B cell (primary cell): ENCODE data around the gene COL25A1. TPM values are rescaled to one million over a fixed set of nuclear protein-coding genes. Genes with fewer than 3 reads are reported as not detected.

Experiments
- ATAC-seq: fragments of 200-7000 bp; cut with Tn5 transposase; one replicate; pipeline ENCODE4 v1.10.0; 2021; ENCODE audit warnings: low read depth, mild to moderate bottlenecking, moderate number of reproducible peaks, moderate library complexity
- CTCF ChIA-PET: fragments of 350-600 bp; sonication (Branson Sonifier 250); formaldehyde crosslinking; loops from one replicate; lab custom pipeline; 2021; ENCODE audit warnings: antibody characterized with exemption, inconsistent platforms; lab: Charles Lee
- POLR2A ChIA-PET: fragments of 350-600 bp; sonication (Branson Sonifier 250); formaldehyde crosslinking; loops from one replicate; lab custom pipeline; 2021; ENCODE audit warnings: antibody characterized with exemption; lab: Charles Lee
- DNase-seq: peaks from one replicate; pipeline ENCODE4 v3.0.0; 2013
- H2AFZ ChIP-seq: 2 replicates; pipeline ENCODE4 v1.6.1; 2012; ENCODE audit warnings: mild to moderate bottlenecking, low read depth, low read length; ENCODE audit not compliant: insufficient read depth, poor library complexity, severe bottlenecking
- H3K27ac ChIP-seq, 2 donors: 1 replicate in 1 of 2; 2 replicates in 1 of 2; pipeline ENCODE4 v1.5.1; 2012 to 2013; ENCODE audit warnings: low read length in 2 of 2, mild to moderate bottlenecking in 2 of 2, moderate library complexity in 1 of 2
- H3K27me3 ChIP-seq, 4 experiments: fragments of 200-600 bp in 1 of 4; sonication (generic) in 1 of 4; replicated peaks in 1 of 4; 1 replicate in 2 of 4; 2 replicates in 2 of 4; pipeline versions ENCODE4 v1.6.1 to v1.7.0; 2013 to 2016; ENCODE audit warnings: low read length in 3 of 4, mild to moderate bottlenecking in 2 of 4, mixed read lengths in 1 of 4, moderate library complexity in 1 of 4; ENCODE audit not compliant: insufficient read depth in 4 of 4, control insufficient read depth in 3 of 4; ENCODE audit errors: control extremely low read depth in 1 of 4
- H3K36me3 ChIP-seq, 2 experiments: replicated peaks in 1 of 2; 1 replicate in 1 of 2; 2 replicates in 1 of 2; pipeline versions ENCODE4 v1.6.1 to v1.7.1; 2013; ENCODE audit warnings: low read length in 1 of 2; ENCODE audit not compliant: insufficient read depth in 2 of 2, control insufficient read depth in 1 of 2; ENCODE audit errors: control extremely low read depth in 1 of 2, extremely low read depth in 1 of 2
- H3K4me1 ChIP-seq, 2 donors: fragments of 200-600 bp in 1 of 2; sonication (generic) in 1 of 2; 1 replicate in 1 of 2; 2 replicates in 1 of 2; pipeline versions ENCODE4 v1.5.1 to v1.6.1; 2013 to 2017; ENCODE audit warnings: low read length in 2 of 2; ENCODE audit not compliant: control insufficient read depth in 2 of 2, insufficient read depth in 2 of 2
- H3K4me2 ChIP-seq: replicated peaks from 2 replicates; pipeline ENCODE3; 2012; ENCODE audit warnings: mild to moderate bottlenecking, low read depth, low read length; ENCODE audit not compliant: poor library complexity, severe bottlenecking
- H3K4me3 ChIP-seq, 5 experiments: fragments of 200-600 bp in 1 of 5; sonication (generic) in 1 of 5; 1 replicate in 3 of 5; 2 replicates in 2 of 5; pipeline versions ENCODE4 v1.5.1 to v1.7.0; 2011 to 2016; ENCODE audit warnings: low read length in 4 of 5, mild to moderate bottlenecking in 4 of 5, low read depth in 2 of 5, control low read depth in 1 of 5, moderate library complexity in 1 of 5; ENCODE audit not compliant: insufficient read depth in 1 of 5; ENCODE audit errors: control extremely low read depth in 1 of 5, extremely low read depth in 1 of 5
- H3K79me2 ChIP-seq: fragments of 200-600 bp; sonication (generic); one replicate; pipeline ENCODE4 v1.6.0; 2016; ENCODE audit warnings: low read length; ENCODE audit not compliant: control insufficient read depth, insufficient read depth
- H3K9ac ChIP-seq: fragments of 200-600 bp; sonication (generic); 2 replicates; pipeline ENCODE4 v1.6.1; 2017; ENCODE audit warnings: mild to moderate bottlenecking, low read length, moderate library complexity
- H3K9me3 ChIP-seq, 3 donors: one replicate each; pipeline versions ENCODE4 v1.6.1 to v1.7.1; 2013; ENCODE audit warnings: low read length in 2 of 3; ENCODE audit not compliant: control insufficient read depth in 2 of 3, insufficient read depth in 1 of 3; ENCODE audit errors: control extremely low read depth in 1 of 3
- H4K20me1 ChIP-seq: 2 replicates; pipeline ENCODE4 v1.6.0; 2012; ENCODE audit warnings: mild to moderate bottlenecking, low read length; ENCODE audit not compliant: insufficient read depth, control insufficient read depth, poor library complexity, severe bottlenecking
- H3K27ac Mint-ChIP-seq: one replicate; pipeline ENCODE4 v1.8.0; 2021; ENCODE audit warnings: mixed read lengths
- H3K27me3 Mint-ChIP-seq: one replicate; pipeline ENCODE4 v1.8.0; 2021; ENCODE audit warnings: mixed read lengths
- H3K4me1 Mint-ChIP-seq: one replicate; pipeline ENCODE4 v1.8.0; 2021; ENCODE audit warnings: mixed read lengths
- H3K4me3 Mint-ChIP-seq: one replicate; pipeline ENCODE4 v1.8.0; 2021; ENCODE audit warnings: mixed read lengths
- H3K9me3 Mint-ChIP-seq: one replicate; pipeline ENCODE4 v1.8.0; 2022; ENCODE audit warnings: mixed read lengths; ENCODE audit not compliant: insufficient read depth
- EZH2 ChIP-seq: IDR thresholded peaks from 2 replicates; pipeline ENCODE4 v1.6.1; 2012; ENCODE audit warnings: borderline replicate concordance, low read depth, mild to moderate bottlenecking, moderate library complexity, low read length; ENCODE audit not compliant: insufficient read depth, poor library complexity, severe bottlenecking
- WGBS: methylation state at CpG from one replicate; pipeline ENCODE4 v1.1.5; 2013; ENCODE audit warnings: missing lambda C conversion rate; ENCODE audit not compliant: insufficient coverage; 5-methylcytosine and 5-hydroxymethylcytosine counted together
- intact Hi-C: fragments of 100-400 bp; cut with micrococcal nuclease; formaldehyde crosslinking; loops from one replicate; pipeline ENCODE4 v1.10.0; 2022
- polyA plus RNA-seq: library from polyadenylated mRNA; depleted of rRNA; stranded (reverse); fragments of >200 nt; gene quantifications from 2 replicates; pipeline ENCODE4 v1.2.3, GENCODE V29; 2012
- total RNA-seq, 2 donors: library from RNA; stranded (reverse); fragments of 120-200 nt in 1 of 2; gene quantifications; 1 replicate in 1 of 2; 2 replicates in 1 of 2; pipeline versions ENCODE4 v1.2.3 to v1.2.4, GENCODE V29; 2013 to 2022
- TF ChIP-seq, protein P1 (sequence below): fragments of 200-600 bp; IDR thresholded peaks from one replicate; pipeline ENCODE4 v1.8.0; 2022; ENCODE audit warnings: antibody characterized with exemption, mild to moderate bottlenecking

Gene COL25A1
- total and polyA plus RNA-seq, 2 donors (not counting 1 experiment from before 2014, with no cell fraction given), result not detected

- TF ChIP-seq, protein P1, sequence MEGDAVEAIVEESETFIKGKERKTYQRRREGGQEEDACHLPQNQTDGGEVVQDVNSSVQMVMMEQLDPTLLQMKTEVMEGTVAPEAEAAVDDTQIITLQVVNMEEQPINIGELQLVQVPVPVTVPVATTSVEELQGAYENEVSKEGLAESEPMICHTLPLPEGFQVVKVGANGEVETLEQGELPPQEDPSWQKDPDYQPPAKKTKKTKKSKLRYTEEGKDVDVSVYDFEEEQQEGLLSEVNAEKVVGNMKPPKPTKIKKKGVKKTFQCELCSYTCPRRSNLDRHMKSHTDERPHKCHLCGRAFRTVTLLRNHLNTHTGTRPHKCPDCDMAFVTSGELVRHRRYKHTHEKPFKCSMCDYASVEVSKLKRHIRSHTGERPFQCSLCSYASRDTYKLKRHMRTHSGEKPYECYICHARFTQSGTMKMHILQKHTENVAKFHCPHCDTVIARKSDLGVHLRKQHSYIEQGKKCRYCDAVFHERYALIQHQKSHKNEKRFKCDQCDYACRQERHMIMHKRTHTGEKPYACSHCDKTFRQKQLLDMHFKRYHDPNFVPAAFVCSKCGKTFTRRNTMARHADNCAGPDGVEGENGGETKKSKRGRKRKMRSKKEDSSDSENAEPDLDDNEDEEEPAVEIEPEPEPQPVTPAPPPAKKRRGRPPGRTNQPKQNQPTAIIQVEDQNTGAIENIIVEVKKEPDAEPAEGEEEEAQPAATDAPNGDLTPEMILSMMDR, result no peak
- no peak for TF ChIP-seq EZH2
- no peak overlapping the region for H3K4me3 ChIP-seq
- no peak overlapping the region for H3K27ac Mint-ChIP-seq
- no peaks in the 10 kb centered on the region for H4K20me1 ChIP-seq
- DNase-seq (no peak), ATAC-seq (no peak)
- WGBS, result 17% methylated on average over 4 of the region's 5 CpGs
- no peaks in the 10 kb centered on the region for H3K79me2 ChIP-seq
- no peaks in the 10 kb centered on the region for H3K36me3 ChIP-seq
- POLR2A ChIA-PET, result no interaction called here
- CTCF ChIA-PET, result no interaction called here
- no peaks in the 10 kb centered on the region for H3K9me3 ChIP-seq
- H3K9ac ChIP-seq, result no peak overlapping the region
- no peaks in the 10 kb centered on the region for H3K27me3 ChIP-seq
- H3K27ac ChIP-seq, result no peak overlapping the region
- intact Hi-C loops, result no loop called here
- H3K4me1 ChIP-seq, result no peaks in the 10 kb centered on the region
- H3K4me3 Mint-ChIP-seq, result no peak overlapping the region
- H3K9me3 Mint-ChIP-seq, result no peaks in the 10 kb centered on the region
- no peaks in the 10 kb centered on the region for H3K4me1 Mint-ChIP-seq
- H2AFZ ChIP-seq, result no peak overlapping the region
- peaks cover 23% of the 10 kb centered on the region for H3K27me3 Mint-ChIP-seq
- H3K4me2 ChIP-seq, result no peak overlapping the region
These were observed 526.5 kb downstream of the COL25A1 start for GRCh38 chr4:108775921-108776320.

- DNase-seq (no peak), ATAC-seq (no peak)
- H3K4me1 Mint-ChIP-seq, result no peaks in the 10 kb centered on the region
- Histone ChIP-seq H3K79me2 (no peaks in the 10 kb centered on the region), H3K27me3 (no peaks in the 10 kb centered on the region), H3K36me3 (no peaks in the 10 kb centered on the region), H2AFZ (no peak overlapping the region), H3K9ac (no peak overlapping the region), H4K20me1 (no peaks in the 10 kb centered on the region), H3K9me3 (no peaks in the 10 kb centered on the region), H3K27ac (no peak overlapping the region), H3K4me2 (no peak overlapping the region), H3K4me1 (no peaks in the 10 kb centered on the region), H3K4me3 (no peak overlapping the region)
- H3K9me3 Mint-ChIP-seq, result no peaks in the 10 kb centered on the region
- TF ChIP-seq, protein P1, result no peak
- no peak for TF ChIP-seq EZH2
- ChIA-PET POLR2A (no interaction called here), CTCF (no interaction called here)
- H3K4me3 Mint-ChIP-seq, result no peak overlapping the region
- 63% methylated on average over 4 of the region's 5 CpGs for WGBS
- intact Hi-C loops, result no loop called here
- H3K27ac Mint-ChIP-seq, result no peak overlapping the region
- peaks cover 23% of the 10 kb centered on the region for H3K27me3 Mint-ChIP-seq
These were observed 527.5 kb downstream of the COL25A1 start for GRCh38 chr4:108774809-108775530.
